KG1 (cell line): ENCODE measurements around the gene AASDH.
"Not testable (repeated sequence)": the region's sequence is repeated elsewhere in the genome, so short reads cannot be mapped to it uniquely, and the experiment has no call there.

Experiments
- DNase-seq: peaks from one replicate; lab custom pipeline; 2025; lab: John Stamatoyannopoulos, UW

Gene AASDH

GRCh38 chr4:56389558-56389957, 2.3 kb upstream of the AASDH start:
- no peak for DNase-seq

- DNase-seq, result no peak
Measured at GRCh38 chr4:56388306-56388705, 1.0 kb upstream of the AASDH start.

DNA sequence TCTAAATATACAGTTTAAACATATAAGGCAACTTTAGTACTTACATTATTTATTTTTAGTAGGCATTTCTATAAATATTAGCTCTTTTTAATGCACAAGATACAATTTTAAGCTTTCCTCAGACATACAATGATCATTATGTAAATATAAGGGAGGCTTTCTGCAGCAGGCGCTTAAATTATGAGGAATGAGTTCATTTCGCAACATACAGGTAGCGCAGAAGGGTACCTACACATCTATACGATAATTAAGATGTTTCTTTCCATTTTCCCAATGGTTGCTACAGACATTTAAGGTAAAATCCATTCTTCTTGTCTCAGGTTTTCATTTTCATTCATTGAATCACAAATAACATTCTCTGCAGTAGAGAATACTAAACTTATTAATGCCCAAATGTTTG, 1.2 kb downstream of the AASDH start:
- no peak for DNase-seq

DNA sequence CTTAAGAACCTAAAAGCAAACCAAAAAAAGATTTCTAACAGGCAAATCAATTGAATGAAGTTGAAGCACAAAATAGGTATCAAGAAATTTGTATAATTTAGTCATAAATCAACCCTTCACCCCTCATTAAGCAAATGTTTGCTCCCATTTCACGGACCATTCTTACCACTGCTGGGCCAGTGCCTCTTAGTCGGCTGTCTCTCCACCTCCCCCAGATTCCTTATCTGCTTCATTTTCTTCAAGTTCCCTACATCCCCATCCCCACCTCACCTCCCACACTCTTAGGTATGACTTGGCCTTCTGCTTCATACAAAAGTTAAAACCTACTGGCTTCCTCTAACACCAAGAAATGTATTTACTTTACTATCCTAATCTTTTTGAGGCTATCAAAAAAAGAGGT, 11.8 kb downstream of the AASDH start:
- no peak for DNase-seq

DNA sequence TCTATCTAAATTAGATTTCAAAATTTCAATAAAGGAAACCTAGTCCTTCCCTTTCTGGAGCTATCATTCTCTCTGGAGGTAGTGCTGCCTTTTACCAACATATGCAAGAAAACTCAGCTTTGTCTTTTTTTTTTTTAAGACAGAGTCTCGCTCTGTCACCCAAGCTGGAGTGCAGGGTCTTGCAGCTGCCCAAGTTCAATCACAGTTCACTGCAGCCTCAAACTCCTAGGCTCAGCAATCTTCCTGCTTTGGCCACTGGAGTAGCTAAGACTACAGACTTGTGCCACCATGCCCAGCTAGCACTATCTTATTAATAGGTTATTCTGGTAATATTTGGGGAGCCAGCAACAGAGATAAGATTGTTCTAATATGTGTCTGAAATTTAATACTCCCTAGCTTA, 12.3 kb downstream of the AASDH start:
- no peak for DNase-seq

DNA sequence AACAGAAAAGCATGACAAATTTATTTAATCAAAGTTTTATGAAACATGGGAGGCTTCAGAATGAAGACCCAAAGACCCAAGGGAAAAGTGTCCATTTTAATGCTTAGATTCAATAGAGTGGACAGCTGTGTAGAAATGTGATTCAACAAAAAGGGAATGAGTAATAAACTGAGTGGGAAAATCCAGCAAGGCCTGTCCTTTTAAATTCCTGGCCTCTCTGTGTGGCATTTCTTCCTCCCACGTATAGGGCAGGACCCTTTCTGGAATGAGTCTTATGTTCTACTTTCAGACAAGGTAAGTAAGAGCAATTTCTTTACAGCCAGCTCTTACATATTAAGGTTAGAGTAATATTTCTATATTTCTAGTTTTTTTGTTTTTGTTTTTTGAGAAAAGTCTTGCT, 14.5 kb downstream of the AASDH start:
- DNase-seq, result no peak

- no peak for DNase-seq
Measured at GRCh38 chr4:56371426-56372220, 15.7 kb downstream of the AASDH start.

DNA sequence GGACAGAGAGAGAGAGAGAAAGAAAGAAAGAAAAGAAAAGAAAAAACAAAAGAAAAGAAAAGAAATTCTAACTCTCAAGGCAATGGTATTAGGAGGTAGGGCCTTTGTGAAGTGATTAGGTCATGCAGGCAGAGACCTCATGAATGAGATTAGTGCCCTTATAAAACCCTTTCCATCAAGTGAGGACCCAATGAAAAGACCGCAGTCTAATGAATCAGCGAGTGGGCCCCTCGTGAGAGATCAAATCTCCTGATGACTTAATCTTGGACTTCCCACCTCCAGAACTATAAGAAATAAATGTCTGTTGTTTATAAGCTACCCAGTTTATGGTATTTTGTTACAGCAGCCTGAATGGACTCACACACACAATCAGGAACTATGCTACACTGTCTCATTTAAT, 16.9 kb downstream of the AASDH start:
- no peak for DNase-seq

GRCh38 chr4:56362981-56363380, 24.3 kb downstream of the AASDH start:
- not testable (repeated sequence) for DNase-seq

- no peak for DNase-seq
Measured at GRCh38 chr4:56360071-56360470, 27.2 kb downstream of the AASDH start.

GRCh38 chr4:56356650-56357049, 30.6 kb downstream of the AASDH start:
- no peak for DNase-seq

GRCh38 chr4:56348576-56348975, 38.7 kb downstream of the AASDH start:
- no peak for DNase-seq

DNA sequence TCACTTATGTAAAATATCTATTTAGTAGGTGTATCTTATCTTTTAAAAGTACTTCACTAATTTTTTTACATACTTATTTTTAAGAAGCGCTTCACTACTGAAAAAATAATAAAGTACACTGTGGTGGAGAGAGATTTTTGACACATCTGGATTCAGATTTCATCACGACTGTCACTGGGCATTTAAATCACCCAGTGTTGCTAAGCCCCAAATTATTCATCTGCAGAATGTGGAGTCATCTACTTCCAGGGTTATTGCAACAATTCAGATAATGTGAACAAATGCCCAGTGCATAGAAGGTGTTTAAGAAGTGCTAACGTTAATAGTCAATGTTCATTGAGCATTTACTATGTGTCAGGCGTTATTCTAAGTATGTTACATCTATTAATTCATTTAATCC, 41.8 kb downstream of the AASDH start:
- DNase-seq, result no peak

- no peak for DNase-seq
Measured at GRCh38 chr4:56342746-56343145, 44.5 kb downstream of the AASDH start.

DNA sequence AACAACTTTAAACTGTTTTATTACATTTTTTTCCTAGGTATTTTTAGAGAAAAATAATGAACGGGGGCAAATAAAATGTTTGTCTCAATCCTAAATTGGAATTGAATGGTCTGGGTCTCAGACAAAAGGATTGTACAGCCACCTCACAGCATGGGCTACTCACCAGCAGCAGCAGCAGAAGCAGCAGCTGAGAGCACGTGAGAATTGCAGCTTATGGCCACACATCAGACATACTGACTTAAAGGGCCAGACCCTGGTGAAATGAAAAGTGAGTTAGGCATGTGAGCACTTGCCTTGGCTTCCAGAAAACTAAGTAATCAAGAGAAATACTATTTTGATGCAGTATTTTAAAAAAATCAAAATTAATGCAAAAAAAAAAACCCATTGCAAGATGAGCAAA, 56.6 kb downstream of the AASDH start:
- no peak for DNase-seq

GRCh38 chr4:56326363-56326762, 60.9 kb downstream of the AASDH start:
- no peak for DNase-seq

GRCh38 chr4:56324011-56324610, 63.2 kb downstream of the AASDH start:
- no peak for DNase-seq

DNA sequence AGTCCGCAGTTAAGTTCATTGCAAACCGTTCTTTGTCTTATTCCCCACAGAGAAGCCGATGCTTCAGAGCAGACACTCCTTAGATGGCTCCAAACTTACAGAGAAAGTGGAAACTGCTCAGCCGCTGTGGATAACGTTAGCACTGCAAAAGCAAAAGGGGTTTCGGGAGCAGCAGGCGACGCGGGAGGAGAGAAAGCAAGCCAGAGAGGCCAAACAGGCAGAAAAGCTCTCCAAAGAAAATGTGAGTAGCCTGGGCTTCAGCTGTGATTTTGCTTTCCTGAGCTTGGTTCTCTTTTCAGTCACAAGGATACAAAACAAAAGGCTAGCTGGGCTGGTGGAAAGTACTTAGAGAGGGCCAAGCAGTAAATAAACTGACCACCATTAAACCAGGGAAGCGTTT, 64.0 kb downstream of the AASDH start:
- no peak for DNase-seq

GRCh38 chr4:56321251-56321650, 66.0 kb downstream of the AASDH start:
- DNase-seq, result no peak

- no peak for DNase-seq
Measured at GRCh38 chr4:56320293-56320692, 67.0 kb downstream of the AASDH start.

GRCh38 chr4:56318555-56318954, 68.7 kb downstream of the AASDH start:
- DNase-seq, result no peak

DNA sequence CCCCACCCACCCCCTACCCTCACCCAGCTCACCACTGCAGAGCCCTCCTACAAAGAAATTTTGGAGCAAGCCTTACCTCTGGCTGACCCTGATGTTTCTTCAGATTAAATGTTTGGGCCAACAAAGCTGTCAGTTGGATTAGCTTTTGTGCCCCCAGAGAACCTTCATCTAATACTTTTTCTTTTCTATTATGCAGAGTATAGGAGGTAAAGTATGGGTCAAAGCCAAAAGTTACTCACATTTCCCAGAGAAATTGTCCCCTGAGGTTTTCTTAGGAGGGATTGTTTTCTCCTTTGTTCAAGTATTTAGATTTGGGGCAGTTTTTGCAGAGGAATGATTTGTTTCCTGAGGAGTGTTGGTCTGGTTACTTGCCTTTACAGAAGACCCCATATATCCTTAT, 69.5 kb downstream of the AASDH start:
- DNase-seq, result no peak

DNA sequence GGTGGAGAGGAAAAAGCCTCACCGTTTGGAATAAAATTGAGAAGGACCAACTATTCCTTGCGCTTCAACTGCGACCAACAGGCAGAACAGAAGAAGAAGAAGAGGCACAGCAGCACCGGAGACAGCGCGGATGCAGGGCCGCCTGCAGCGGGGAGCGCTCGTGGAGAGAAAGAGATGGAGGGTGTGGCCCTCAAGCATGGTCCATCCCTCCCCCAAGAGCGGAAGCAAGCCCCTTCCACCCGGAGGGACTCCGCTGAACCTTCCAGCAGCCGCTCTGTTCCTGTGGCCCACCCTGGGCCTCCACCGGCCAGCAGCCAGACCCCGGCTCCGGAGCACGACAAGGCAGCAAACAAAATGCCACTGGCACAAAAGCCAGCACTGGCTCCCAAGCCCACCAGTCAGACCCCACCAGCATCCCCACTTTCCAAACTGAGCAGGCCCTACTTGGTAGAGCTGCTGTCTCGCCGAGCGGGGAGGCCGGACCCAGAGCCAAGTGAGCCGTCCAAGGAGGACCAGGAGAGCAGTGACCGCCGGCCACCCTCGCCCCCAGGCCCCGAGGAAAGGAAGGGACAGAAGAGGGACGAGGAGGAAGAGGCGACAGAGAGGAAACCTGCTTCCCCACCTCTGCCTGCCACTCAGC, 71.2 kb downstream of the AASDH start:
- DNase-seq, result no peak
